Chondrocyte (in vitro differentiated cells): ENCODE measurements around the gene HCAR2. TPM values are rescaled to one million over a fixed set of nuclear protein-coding genes. Genes with fewer than 3 reads are reported as not detected.
"Not testable (repeated sequence)": the region's sequence is repeated elsewhere in the genome, so short reads cannot be mapped to it uniquely, and the experiment has no call there.

ENCODE experiments used
- DNase-seq: peaks from one replicate; pipeline ENCODE4 v3.0.0; 2021; ENCODE audit warnings: mixed read lengths, low spot score
- H3K27ac Mint-ChIP-seq: one replicate; pipeline ENCODE4 v1.8.0; 2021; ENCODE audit warnings: mild to moderate bottlenecking, moderate library complexity, mixed read lengths; ENCODE audit not compliant: unreplicated experiment
- H3K27me3 Mint-ChIP-seq: 2 replicates; pipeline ENCODE4 v1.8.0; 2021; ENCODE audit warnings: low read depth, mixed read lengths
- H3K36me3 Mint-ChIP-seq: 2 replicates; pipeline ENCODE4 v1.8.0; 2021; ENCODE audit warnings: low read depth, mixed read lengths
- H3K4me1 Mint-ChIP-seq: 2 replicates; pipeline ENCODE4 v1.8.0; 2021; ENCODE audit warnings: low read depth, mild to moderate bottlenecking, mixed read lengths
- H3K4me3 Mint-ChIP-seq: one replicate; pipeline ENCODE4 v1.8.0; 2021; ENCODE audit warnings: mild to moderate bottlenecking, moderate library complexity, mixed read lengths; ENCODE audit not compliant: unreplicated experiment
- H3K9me3 Mint-ChIP-seq: 2 replicates; pipeline ENCODE4 v1.8.0; 2021; ENCODE audit warnings: low read depth, mixed read lengths
- CTCF ChIP-seq: fragments of 200-600 bp; sonication (generic); IDR thresholded peaks from 2 replicates; pipeline ENCODE4 v1.5.0; 2021; ENCODE audit warnings: antibody characterized with exemption, mild to moderate bottlenecking, moderate library complexity
- total RNA-seq: library from RNA; stranded (reverse); gene quantifications from 3 replicates; pipeline ENCODE4 v1.2.1, GENCODE V29; 2021

The HCAR2 gene
- total RNA-seq, 1 donor from 2014 or later, result not detected

- no peak for TF ChIP-seq CTCF
- Mint-ChIP-seq H3K4me1 (no peaks in the 10 kb centered on the region), H3K9me3 (no peaks in the 10 kb centered on the region), H3K27ac (no peak overlapping the region), H3K4me3 (no peak overlapping the region), H3K27me3 (no peaks in the 10 kb centered on the region), H3K36me3 (no peaks in the 10 kb centered on the region)
- DNase-seq, result no peak
These were observed 46.9 kb downstream of the HCAR2 start for GRCh38 chr12:122656298-122656697.

- H3K36me3 Mint-ChIP-seq, H3K27me3 Mint-ChIP-seq, H3K9me3 Mint-ChIP-seq, DNase-seq, H3K4me1 Mint-ChIP-seq, H3K27ac Mint-ChIP-seq, H3K4me3 Mint-ChIP-seq: not testable (repeated sequence)
These were observed 49.9 kb downstream of the HCAR2 start for GRCh38 chr12:122653291-122653690.

- no peak overlapping the region for H3K4me3 Mint-ChIP-seq
- H3K27ac Mint-ChIP-seq, result no peak overlapping the region
- peaks cover 3% of the 10 kb centered on the region for H3K4me1 Mint-ChIP-seq
- no peaks in the 10 kb centered on the region for H3K9me3 Mint-ChIP-seq
- TF ChIP-seq CTCF, result no peak
- no peaks in the 10 kb centered on the region for H3K36me3 Mint-ChIP-seq
- DNase-seq, result no peak
- H3K27me3 Mint-ChIP-seq, result no peaks in the 10 kb centered on the region
These were observed 51.5 kb downstream of the HCAR2 start for GRCh38 chr12:122651520-122652224.

Other genes with a start within 250 kb of the HCAR2 start
- 16.8 to 21.8 TPM (median 20.2 TPM) in 3 replicates for gene ZCCHC8, start 202.4 kb downstream of the HCAR2 start, total RNA-seq
- 50.7 to 61.5 TPM (median 51.0 TPM) in 3 replicates for gene RSRC2, start 176.4 kb downstream of the HCAR2 start, total RNA-seq
- 9.2 to 22.6 TPM (median 11.8 TPM) in 3 replicates for gene KNTC1, start 176.1 kb downstream of the HCAR2 start, total RNA-seq
- not detected in 3 replicates for gene HCAR3, start 13.5 kb upstream of the HCAR2 start, total RNA-seq
- gene HCAR1, start 27.5 kb upstream of the HCAR2 start, total RNA-seq, result not detected in 3 replicates
- gene DENR, start 49.5 kb upstream of the HCAR2 start, total RNA-seq, result 46.3 to 57.6 TPM (median 49.6 TPM) in 3 replicates
- gene CCDC62, start 71.2 kb upstream of the HCAR2 start, total RNA-seq, result 0.30 to 0.63 TPM (median 0.62 TPM) in 3 replicates
- gene HIP1R, start 132.1 kb upstream of the HCAR2 start, total RNA-seq, result 13.8 to 14.1 TPM (median 13.8 TPM) in 3 replicates
- gene VPS37B, start 192.8 kb upstream of the HCAR2 start, total RNA-seq, result 17.4 to 25.3 TPM (median 24.4 TPM) in 3 replicates